Measurements from ENCODE around the gene VIL1. TPM values are rescaled to one million over a fixed set of nuclear protein-coding genes. Genes with fewer than 3 reads are reported as not detected.

Gene VIL1
- total and polyA plus RNA-seq, 2 of the 8 experiments (the other 6 are each of a cell fraction or from before 2014, with no cell fraction given) = 6.2 to 7.0 TPM

DNA sequence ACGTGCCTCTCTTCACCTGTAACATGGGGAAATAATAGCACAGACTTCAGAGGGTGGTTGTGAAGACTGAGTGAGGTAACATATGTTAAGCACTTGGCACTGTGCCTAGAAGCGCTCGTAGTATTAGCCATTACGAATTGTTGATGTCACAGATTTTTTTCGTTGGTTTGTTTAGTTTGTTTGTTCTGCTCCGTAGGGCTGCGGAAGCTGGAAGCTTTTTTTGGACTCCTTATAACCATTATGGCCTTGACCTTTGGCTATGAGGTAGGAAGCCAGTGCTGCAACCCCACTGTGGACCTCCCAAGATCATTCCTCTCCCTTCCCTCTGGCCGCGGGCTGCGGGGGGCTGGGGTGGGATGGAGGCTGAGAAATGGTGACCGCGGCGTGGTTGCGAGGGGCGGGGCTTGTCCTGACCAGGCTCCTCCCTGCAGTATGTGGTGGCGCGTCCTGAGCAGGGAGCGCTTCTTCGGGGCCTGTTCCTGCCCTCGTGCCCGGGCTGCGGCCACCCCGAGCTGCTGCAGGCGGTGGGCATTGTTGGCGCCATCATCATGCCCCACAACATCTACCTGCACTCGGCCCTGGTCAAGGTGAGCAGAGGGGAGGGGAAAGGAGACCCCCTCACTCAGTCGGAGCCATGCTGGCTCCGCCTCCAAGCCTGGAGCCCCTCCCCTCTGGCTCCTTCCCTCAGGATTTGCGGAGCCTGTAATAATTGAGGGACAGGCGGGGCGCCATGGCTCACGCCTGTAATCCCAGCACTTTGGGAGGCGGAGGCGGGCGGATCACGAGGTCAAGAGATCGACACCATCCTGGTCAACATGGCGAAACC lies 31.3 kb upstream of the VIL1 start (continued):
- peak; percentile 65; the same call in 1 of the 2 replicates for TF ChIP-seq POLR2AphosphoS5 (IDR thresholded peaks at IDR 0.05; ENCODE audit: low read depth, low read length)
- TF ChIP-seq, protein P1, sequence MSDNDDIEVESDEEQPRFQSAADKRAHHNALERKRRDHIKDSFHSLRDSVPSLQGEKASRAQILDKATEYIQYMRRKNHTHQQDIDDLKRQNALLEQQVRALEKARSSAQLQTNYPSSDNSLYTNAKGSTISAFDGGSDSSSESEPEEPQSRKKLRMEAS (IDR thresholded peaks at IDR 0.05) = peak; percentile 96
- no peak for TF ChIP-seq GTF2F1 (IDR thresholded peaks at IDR 0.05; ENCODE audit: borderline replicate concordance, low read depth, low read length)
- no peak for TF ChIP-seq HDAC2 (IDR thresholded peaks at IDR 0.05; ENCODE audit: borderline replicate concordance in 1 of 2, low read depth in 2 of 2, low read length in 2 of 2)
- no peak for TF ChIP-seq POU5F1 (IDR thresholded peaks at IDR 0.05; ENCODE audit: low read depth, low read length)
- TF ChIP-seq ZNF274 (IDR thresholded peaks at IDR 0.05; ENCODE audit: borderline replicate concordance, extremely low read depth, low read length) = no peak
- TF ChIP-seq MAFK (IDR thresholded peaks at IDR 0.05; ENCODE audit: low read depth, low read length) = no peak
- no peak for TF ChIP-seq SRF (IDR thresholded peaks at IDR 0.05; ENCODE audit: low read depth, low read length)
- TF ChIP-seq RBBP5 (IDR thresholded peaks at IDR 0.05; ENCODE audit: borderline replicate concordance, low read depth, low read length) = peak; percentile 59; the same call in 1 of the 2 replicates
- TF ChIP-seq SP4 (IDR thresholded peaks at IDR 0.05; ENCODE audit: low read length) = no peak
- no peak for TF ChIP-seq SIX5 (IDR thresholded peaks at IDR 0.05; ENCODE audit: low read depth, low read length)
- TF ChIP-seq CHD2 (IDR thresholded peaks at IDR 0.05; ENCODE audit: low read length) = no peak
- TF ChIP-seq, protein P2, sequence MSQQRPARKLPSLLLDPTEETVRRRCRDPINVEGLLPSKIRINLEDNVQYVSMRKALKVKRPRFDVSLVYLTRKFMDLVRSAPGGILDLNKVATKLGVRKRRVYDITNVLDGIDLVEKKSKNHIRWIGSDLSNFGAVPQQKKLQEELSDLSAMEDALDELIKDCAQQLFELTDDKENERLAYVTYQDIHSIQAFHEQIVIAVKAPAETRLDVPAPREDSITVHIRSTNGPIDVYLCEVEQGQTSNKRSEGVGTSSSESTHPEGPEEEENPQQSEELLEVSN (IDR thresholded peaks at IDR 0.05) = peak; percentile 91
- peak in 1 of 2 experiments; percentile 70; a peak in 2 of 3 replicates for TF ChIP-seq POLR2A (IDR thresholded peaks at IDR 0.05; ENCODE audit: control extremely low read depth in 1 of 2, low read depth in 2 of 2, low read length in 2 of 2)
- TF ChIP-seq TEAD4 (IDR thresholded peaks at IDR 0.05; ENCODE audit: low read depth, low read length) = no peak
- TF ChIP-seq PHF8 (conservative IDR thresholded peaks at IDR 0.05; ENCODE audit: low read depth, low read length) = peak; percentile 82
- no peak for TF ChIP-seq CBX5 (IDR thresholded peaks at IDR 0.05; ENCODE audit: low read depth, low read length)
- no peak for TF ChIP-seq RXRA (IDR thresholded peaks at IDR 0.05; ENCODE audit: insufficient read depth, low read depth, low read length)
- TF ChIP-seq EP300 (IDR thresholded peaks at IDR 0.05; ENCODE audit: borderline replicate concordance in 1 of 2, low read depth in 2 of 2, low read length in 2 of 2) = no peak
- no peak for TF ChIP-seq JUND (IDR thresholded peaks at IDR 0.05; ENCODE audit: low read length)
- TF ChIP-seq YY1 (IDR thresholded peaks at IDR 0.05; ENCODE audit: low read depth, low read length) = 0 out of 2 replicates have a peak, but pooled peaks have one; percentile 44
